Measurements from ENCODE around the gene LHX8.

DNA sequence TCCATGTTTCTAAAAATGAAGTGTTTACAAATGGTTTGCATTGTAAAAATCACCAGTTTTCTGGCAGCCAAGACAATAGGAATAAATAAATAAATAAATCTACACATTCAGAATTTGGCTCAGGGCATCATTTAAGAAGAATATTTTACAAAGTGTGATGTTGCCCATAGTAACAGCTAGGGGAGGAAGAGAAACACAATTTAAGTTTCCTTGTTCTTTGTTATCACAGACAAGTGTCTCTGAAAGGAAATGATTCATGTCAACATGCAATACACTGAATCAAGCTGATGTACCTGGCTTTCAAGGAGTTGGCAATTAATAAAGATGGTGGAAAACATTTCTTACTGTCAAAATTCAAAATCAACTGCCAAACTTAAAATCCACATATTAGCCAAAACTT, 74.7 kb downstream of the LHX8 start:
- no peak for TF ChIP-seq EZH2 (IDR thresholded peaks at IDR 0.05; ENCODE audit: borderline replicate concordance, low read depth, low read length, poor library complexity, severe bottlenecking)
- TF ChIP-seq, protein P1, sequence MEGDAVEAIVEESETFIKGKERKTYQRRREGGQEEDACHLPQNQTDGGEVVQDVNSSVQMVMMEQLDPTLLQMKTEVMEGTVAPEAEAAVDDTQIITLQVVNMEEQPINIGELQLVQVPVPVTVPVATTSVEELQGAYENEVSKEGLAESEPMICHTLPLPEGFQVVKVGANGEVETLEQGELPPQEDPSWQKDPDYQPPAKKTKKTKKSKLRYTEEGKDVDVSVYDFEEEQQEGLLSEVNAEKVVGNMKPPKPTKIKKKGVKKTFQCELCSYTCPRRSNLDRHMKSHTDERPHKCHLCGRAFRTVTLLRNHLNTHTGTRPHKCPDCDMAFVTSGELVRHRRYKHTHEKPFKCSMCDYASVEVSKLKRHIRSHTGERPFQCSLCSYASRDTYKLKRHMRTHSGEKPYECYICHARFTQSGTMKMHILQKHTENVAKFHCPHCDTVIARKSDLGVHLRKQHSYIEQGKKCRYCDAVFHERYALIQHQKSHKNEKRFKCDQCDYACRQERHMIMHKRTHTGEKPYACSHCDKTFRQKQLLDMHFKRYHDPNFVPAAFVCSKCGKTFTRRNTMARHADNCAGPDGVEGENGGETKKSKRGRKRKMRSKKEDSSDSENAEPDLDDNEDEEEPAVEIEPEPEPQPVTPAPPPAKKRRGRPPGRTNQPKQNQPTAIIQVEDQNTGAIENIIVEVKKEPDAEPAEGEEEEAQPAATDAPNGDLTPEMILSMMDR (conservative IDR thresholded peaks at IDR 0.05; ENCODE audit: low read depth, low read length): no peak
